HL-60 (cell line): ENCODE measurements around the gene IFNG-AS1.

Experiments
- POLR2AphosphoS5 ChIP-seq: IDR thresholded peaks from 2 replicates; pipeline ENCODE4 v1.6.1; 2012; ENCODE audit warnings: low read depth
- TF ChIP-seq, protein P1 (sequence below): IDR thresholded peaks from one replicate; pipeline ENCODE4 v1.5.1; 2011; ENCODE audit warnings: low read length, control low read depth, inconsistent platforms; ENCODE audit not compliant: insufficient read depth
- TF ChIP-seq, protein P2 (sequence below): IDR thresholded peaks from 2 replicates; pipeline ENCODE4 v1.6.1; 2012; ENCODE audit warnings: low read depth; ENCODE audit not compliant: insufficient replicate concordance

DNA sequence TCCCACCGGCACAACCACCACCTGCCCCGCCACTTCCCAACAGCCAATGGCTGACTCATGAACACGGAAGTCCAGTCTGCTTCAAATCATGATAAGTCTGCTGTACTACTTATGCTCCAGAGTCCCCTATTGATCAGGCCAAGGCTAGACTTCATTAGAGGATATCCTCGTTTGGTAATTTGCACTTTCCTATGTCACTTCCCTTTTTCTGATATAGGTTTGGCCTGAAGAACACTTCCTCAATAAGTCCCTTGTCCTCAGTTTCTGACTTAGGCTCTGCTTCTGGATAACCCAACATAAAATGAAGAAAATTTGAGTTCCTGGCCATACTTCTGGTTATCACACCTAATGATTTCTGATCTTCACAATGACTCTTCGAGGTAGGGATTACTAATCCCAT, 45.3 kb downstream of the IFNG-AS1 start:
- TF ChIP-seq, protein P1, sequence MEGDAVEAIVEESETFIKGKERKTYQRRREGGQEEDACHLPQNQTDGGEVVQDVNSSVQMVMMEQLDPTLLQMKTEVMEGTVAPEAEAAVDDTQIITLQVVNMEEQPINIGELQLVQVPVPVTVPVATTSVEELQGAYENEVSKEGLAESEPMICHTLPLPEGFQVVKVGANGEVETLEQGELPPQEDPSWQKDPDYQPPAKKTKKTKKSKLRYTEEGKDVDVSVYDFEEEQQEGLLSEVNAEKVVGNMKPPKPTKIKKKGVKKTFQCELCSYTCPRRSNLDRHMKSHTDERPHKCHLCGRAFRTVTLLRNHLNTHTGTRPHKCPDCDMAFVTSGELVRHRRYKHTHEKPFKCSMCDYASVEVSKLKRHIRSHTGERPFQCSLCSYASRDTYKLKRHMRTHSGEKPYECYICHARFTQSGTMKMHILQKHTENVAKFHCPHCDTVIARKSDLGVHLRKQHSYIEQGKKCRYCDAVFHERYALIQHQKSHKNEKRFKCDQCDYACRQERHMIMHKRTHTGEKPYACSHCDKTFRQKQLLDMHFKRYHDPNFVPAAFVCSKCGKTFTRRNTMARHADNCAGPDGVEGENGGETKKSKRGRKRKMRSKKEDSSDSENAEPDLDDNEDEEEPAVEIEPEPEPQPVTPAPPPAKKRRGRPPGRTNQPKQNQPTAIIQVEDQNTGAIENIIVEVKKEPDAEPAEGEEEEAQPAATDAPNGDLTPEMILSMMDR = no peak
- TF ChIP-seq, protein P2, sequence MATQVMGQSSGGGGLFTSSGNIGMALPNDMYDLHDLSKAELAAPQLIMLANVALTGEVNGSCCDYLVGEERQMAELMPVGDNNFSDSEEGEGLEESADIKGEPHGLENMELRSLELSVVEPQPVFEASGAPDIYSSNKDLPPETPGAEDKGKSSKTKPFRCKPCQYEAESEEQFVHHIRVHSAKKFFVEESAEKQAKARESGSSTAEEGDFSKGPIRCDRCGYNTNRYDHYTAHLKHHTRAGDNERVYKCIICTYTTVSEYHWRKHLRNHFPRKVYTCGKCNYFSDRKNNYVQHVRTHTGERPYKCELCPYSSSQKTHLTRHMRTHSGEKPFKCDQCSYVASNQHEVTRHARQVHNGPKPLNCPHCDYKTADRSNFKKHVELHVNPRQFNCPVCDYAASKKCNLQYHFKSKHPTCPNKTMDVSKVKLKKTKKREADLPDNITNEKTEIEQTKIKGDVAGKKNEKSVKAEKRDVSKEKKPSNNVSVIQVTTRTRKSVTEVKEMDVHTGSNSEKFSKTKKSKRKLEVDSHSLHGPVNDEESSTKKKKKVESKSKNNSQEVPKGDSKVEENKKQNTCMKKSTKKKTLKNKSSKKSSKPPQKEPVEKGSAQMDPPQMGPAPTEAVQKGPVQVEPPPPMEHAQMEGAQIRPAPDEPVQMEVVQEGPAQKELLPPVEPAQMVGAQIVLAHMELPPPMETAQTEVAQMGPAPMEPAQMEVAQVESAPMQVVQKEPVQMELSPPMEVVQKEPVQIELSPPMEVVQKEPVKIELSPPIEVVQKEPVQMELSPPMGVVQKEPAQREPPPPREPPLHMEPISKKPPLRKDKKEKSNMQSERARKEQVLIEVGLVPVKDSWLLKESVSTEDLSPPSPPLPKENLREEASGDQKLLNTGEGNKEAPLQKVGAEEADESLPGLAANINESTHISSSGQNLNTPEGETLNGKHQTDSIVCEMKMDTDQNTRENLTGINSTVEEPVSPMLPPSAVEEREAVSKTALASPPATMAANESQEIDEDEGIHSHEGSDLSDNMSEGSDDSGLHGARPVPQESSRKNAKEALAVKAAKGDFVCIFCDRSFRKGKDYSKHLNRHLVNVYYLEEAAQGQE = no peak
- TF ChIP-seq POLR2AphosphoS5 = no peak
